H9 (cell line): ENCODE results near the gene ARID1A. TPM values are rescaled to one million over a fixed set of nuclear protein-coding genes. Genes with fewer than 3 reads are reported as not detected.
A peak's percentile ranks its signal among the peaks of the same experiment; 100 is the strongest.

Experiments used
- DNase-seq: peaks from one replicate; pipeline ENCODE4 v3.0.0-alpha.2; 2017
- H2AFZ ChIP-seq: one replicate; pipeline ENCODE4 v1.6.1; 2013; ENCODE audit warnings: mild to moderate bottlenecking, low read length, control low read depth, moderate library complexity
- H2AK5ac ChIP-seq: 2 replicates; pipeline ENCODE4 v1.6.1; 2013; ENCODE audit warnings: low read length, control low read depth, mixed read lengths; ENCODE audit not compliant: insufficient read length
- H2BK120ac ChIP-seq: one replicate; pipeline ENCODE4 v1.6.1; 2013; ENCODE audit warnings: low read depth, mild to moderate bottlenecking, low read length, control low read depth, inconsistent platforms; ENCODE audit not compliant: poor library complexity, severe bottlenecking
- H2BK12ac ChIP-seq: 2 replicates; pipeline ENCODE4 v1.6.1; 2013; ENCODE audit warnings: low read length, control low read depth, mixed read lengths, low read depth; ENCODE audit not compliant: insufficient read length
- H2BK15ac ChIP-seq: 2 replicates; pipeline ENCODE4 v1.6.1; 2013; ENCODE audit warnings: low read depth, low read length, control low read depth
- H2BK20ac ChIP-seq: one replicate; pipeline ENCODE4 v1.6.1; 2013; ENCODE audit warnings: low read depth, mild to moderate bottlenecking, low read length, control low read depth, inconsistent platforms; ENCODE audit not compliant: poor library complexity, severe bottlenecking
- H2BK5ac ChIP-seq: 2 replicates; pipeline ENCODE4 v1.6.1; 2013; ENCODE audit warnings: low read length, control low read depth, mixed read lengths; ENCODE audit not compliant: insufficient read length
- H3K14ac ChIP-seq: 2 replicates; pipeline ENCODE4 v1.6.1; 2013; ENCODE audit warnings: low read length, control low read depth; ENCODE audit not compliant: insufficient read depth
- H3K18ac ChIP-seq: 2 replicates; pipeline ENCODE4 v1.6.1; 2013; ENCODE audit warnings: low read depth, mild to moderate bottlenecking, mixed read lengths, low read length, control low read depth; ENCODE audit not compliant: insufficient read length
- H3K23ac ChIP-seq: 2 replicates; pipeline ENCODE4 v1.6.1; 2013; ENCODE audit warnings: low read length, control low read depth, mixed read lengths, low read depth; ENCODE audit not compliant: insufficient read length
- H3K23me2 ChIP-seq: 2 replicates; pipeline ENCODE4 v1.6.1; 2013; ENCODE audit warnings: low read depth, mild to moderate bottlenecking, mixed read lengths, low read length, control low read depth; ENCODE audit not compliant: insufficient read length, poor library complexity, severe bottlenecking
- H3K27ac ChIP-seq: 2 replicates; pipeline ENCODE4 v1.5.1; 2013; ENCODE audit warnings: low read length, control low read depth, mixed read lengths, low read depth; ENCODE audit not compliant: insufficient read length
- H3K27me3 ChIP-seq: 2 replicates; pipeline ENCODE4 v1.6.1; 2013; ENCODE audit warnings: low read length, control low read depth, inconsistent platforms; ENCODE audit not compliant: insufficient read depth
- H3K4ac ChIP-seq: 2 replicates; pipeline ENCODE4 v1.6.1; 2013; ENCODE audit warnings: low read depth, mild to moderate bottlenecking, control low read depth, inconsistent platforms, low read length, moderate library complexity
- H3K4me1 ChIP-seq: 2 replicates; pipeline ENCODE4 v1.6.1; 2013; ENCODE audit warnings: low read length, control low read depth, inconsistent platforms; ENCODE audit not compliant: insufficient read depth
- H3K4me2 ChIP-seq: 2 replicates; pipeline ENCODE4 v1.6.1; 2013; ENCODE audit warnings: low read length, control low read depth, mixed read lengths; ENCODE audit not compliant: insufficient read length, insufficient read depth
- H3K56ac ChIP-seq: 2 replicates; pipeline ENCODE4 v1.6.1; 2013; ENCODE audit warnings: low read depth, mild to moderate bottlenecking, mixed read lengths, low read length, control low read depth; ENCODE audit not compliant: insufficient read length
- H3K79me1 ChIP-seq: 2 replicates; pipeline ENCODE4 v1.6.1; 2013; ENCODE audit warnings: low read depth, mild to moderate bottlenecking, moderate library complexity, low read length, control low read depth, inconsistent platforms; ENCODE audit not compliant: insufficient read depth, poor library complexity, severe bottlenecking
- H3K79me2 ChIP-seq: 2 replicates; pipeline ENCODE4 v1.6.1; 2013; ENCODE audit warnings: low read length, control low read depth, inconsistent platforms; ENCODE audit not compliant: insufficient read depth
- H3K9ac ChIP-seq: 2 replicates; pipeline ENCODE4 v1.6.1; 2013; ENCODE audit warnings: low read length, control low read depth, mixed read lengths; ENCODE audit not compliant: insufficient read length; ENCODE audit errors: extremely low read depth
- H3K9me3 ChIP-seq: one replicate; pipeline ENCODE4 v1.6.1; 2013; ENCODE audit warnings: low read depth, low read length, inconsistent platforms; ENCODE audit not compliant: control insufficient read depth
- H3T11ph ChIP-seq: one replicate; pipeline ENCODE4 v1.6.1; 2013; ENCODE audit warnings: mild to moderate bottlenecking, low read length, control low read depth, inconsistent platforms
- H4K20me1 ChIP-seq: one replicate; pipeline ENCODE4 v1.6.1; 2013; ENCODE audit not compliant: control insufficient read depth, insufficient read length, insufficient read depth
- H4K5ac ChIP-seq: 2 replicates; pipeline ENCODE4 v1.6.1; 2013; ENCODE audit warnings: low read depth, mild to moderate bottlenecking, mixed read lengths, low read length, control low read depth; ENCODE audit not compliant: insufficient read length
- H4K8ac ChIP-seq: replicated peaks from 2 replicates; pipeline ENCODE4 v1.6.1; 2013; ENCODE audit warnings: low read length, control low read depth, mixed read lengths, low read depth; ENCODE audit not compliant: insufficient read length
- H4K91ac ChIP-seq: 2 replicates; pipeline ENCODE4 v1.6.1; 2013; ENCODE audit warnings: low read depth, mild to moderate bottlenecking, moderate library complexity, mixed read lengths, low read length, control low read depth; ENCODE audit not compliant: insufficient read length
- H3K27ac Mint-ChIP-seq, 3 experiments: 2 replicates in 2 of 3; 3 replicates in 1 of 3; pipeline ENCODE4 v1.8.0; 2020 to 2021; ENCODE audit warnings: mixed read lengths in 3 of 3, mild to moderate bottlenecking in 1 of 3, moderate library complexity in 1 of 3
- H3K27me3 Mint-ChIP-seq: 2 replicates; pipeline ENCODE4 v1.8.0; 2021; ENCODE audit warnings: low read depth, mild to moderate bottlenecking, moderate library complexity, mixed read lengths
- H3K36me3 Mint-ChIP-seq, 3 experiments: 2 replicates in 2 of 3; 3 replicates in 1 of 3; pipeline ENCODE4 v1.8.0; 2020 to 2021; ENCODE audit warnings: low read depth in 3 of 3, mixed read lengths in 3 of 3; ENCODE audit not compliant: insufficient read depth in 1 of 3
- H3K4me1 Mint-ChIP-seq, 2 experiments: 2 replicates each; pipeline ENCODE4 v1.8.0; 2020; ENCODE audit warnings: mixed read lengths in 2 of 2
- H3K4me3 Mint-ChIP-seq, 2 experiments: 2 replicates in 1 of 2; 3 replicates in 1 of 2; pipeline ENCODE4 v1.8.0; 2020 to 2021; ENCODE audit warnings: mild to moderate bottlenecking in 2 of 2, mixed read lengths in 2 of 2, moderate library complexity in 1 of 2
- H3K9me3 Mint-ChIP-seq, 2 experiments: 2 replicates in 1 of 2; 3 replicates in 1 of 2; pipeline ENCODE4 v1.8.0; 2020; ENCODE audit warnings: mild to moderate bottlenecking in 2 of 2, mixed read lengths in 2 of 2, moderate library complexity in 1 of 2
- CTCF ChIP-seq: fragments of 200-600 bp; sonication (generic); conservative IDR thresholded peaks from 3 replicates; pipeline ENCODE4 v1.8.0; 2021; ENCODE audit warnings: antibody characterized with exemption, mild to moderate bottlenecking
- WGBS: extraction: QIAGEN DNeasy Blood & Tissue Kit; methylation state at CpG from one replicate; pipeline ENCODE4 v1.1.7; 2013; ENCODE audit warnings: missing lambda C conversion rate, low lambda C conversion rate, mixed read lengths; ENCODE audit not compliant: insufficient read length; ENCODE audit errors: extremely low coverage; 5-methylcytosine and 5-hydroxymethylcytosine counted together
- total RNA-seq: library from RNA; stranded (reverse); gene quantifications from 2 replicates; pipeline ENCODE4 v1.2.1, GENCODE V29; 2021

ARID1A gene
- total RNA-seq, 1 experiment from 2014 or later: 147 TPM

- no peak overlapping the region for H3K4ac ChIP-seq
- peak overlapping the region; percentile 61 for H3K9ac ChIP-seq
- no peak overlapping the region for H3K23ac ChIP-seq
- peaks cover 46% of the 10 kb centered on the region for H3K79me2 ChIP-seq
- no peaks in the 10 kb centered on the region for H3K9me3 ChIP-seq
- H3K36me3 Mint-ChIP-seq: peaks cover 0 to 7% (median 4%) of the 10 kb centered on the region in 3 experiments; a peak in 4 of 7 replicates
- no peak overlapping the region for H3K27ac ChIP-seq
- no peak overlapping the region for H2BK15ac ChIP-seq
- peaks cover 18% of the 10 kb centered on the region for H3K23me2 ChIP-seq
- peaks cover 19 to 21% of the 10 kb centered on the region in 2 experiments for H3K4me1 Mint-ChIP-seq
- WGBS: no CpG with 5 or more reads among the region's 30 CpGs
- DNase-seq: no peak
- no peak overlapping the region for H4K91ac ChIP-seq
- H3K9me3 Mint-ChIP-seq: no peaks in the 10 kb centered on the region
- H3K4me3 Mint-ChIP-seq: no peak overlapping the region
- H2BK120ac ChIP-seq: no peak overlapping the region
- H4K20me1 ChIP-seq: no peaks in the 10 kb centered on the region
- H3K4me2 ChIP-seq: peak overlapping the region; percentile 66
- H3K18ac ChIP-seq: no peak overlapping the region
- H2BK5ac ChIP-seq: no peak overlapping the region
- no peak overlapping the region for H4K5ac ChIP-seq
- peaks cover 13% of the 10 kb centered on the region for H3K4me1 ChIP-seq
- H3K56ac ChIP-seq: no peak overlapping the region
- no peak overlapping the region for H2AFZ ChIP-seq
- no peaks in the 10 kb centered on the region for H3K27me3 ChIP-seq
- no peak for TF ChIP-seq CTCF
- H3K27ac Mint-ChIP-seq: peak overlapping the region in 2 of 3 experiments; percentile 87 to 93; a peak in 3 of 7 replicates
- H2BK20ac ChIP-seq: no peak overlapping the region
- H2AK5ac ChIP-seq: no peak overlapping the region
- peaks cover 2% of the 10 kb centered on the region; the same call in 1 of the 2 replicates for H3K27me3 Mint-ChIP-seq
- no peak overlapping the region for H4K8ac ChIP-seq
- peak overlapping the region; percentile 91 for H3K14ac ChIP-seq
- no peak overlapping the region for H3T11ph ChIP-seq
- no peak overlapping the region for H2BK12ac ChIP-seq
- H3K79me1 ChIP-seq: no peaks in the 10 kb centered on the region
These were observed 1.7 kb downstream of the ARID1A start for GRCh38 chr1:26697431-26697977.
